ENCODE data around the gene CTNND2.

CTNND2 gene

GRCh38 chr5:10973316-10973715 lies 930.9 kb downstream of the CTNND2 start:
- Histone ChIP-seq H3K27me3 (replicated peaks; ENCODE audit: control insufficient read depth, insufficient read depth, low read length) (peaks cover 1% of the 10 kb centered on the region), H3K36me3 (ENCODE audit: control insufficient read depth, insufficient read depth, low read length) (no peaks in the 10 kb centered on the region), H3K4me3 (replicated peaks; ENCODE audit: low read depth, low read length) (no peak overlapping the region)
- TF ChIP-seq, protein P1, sequence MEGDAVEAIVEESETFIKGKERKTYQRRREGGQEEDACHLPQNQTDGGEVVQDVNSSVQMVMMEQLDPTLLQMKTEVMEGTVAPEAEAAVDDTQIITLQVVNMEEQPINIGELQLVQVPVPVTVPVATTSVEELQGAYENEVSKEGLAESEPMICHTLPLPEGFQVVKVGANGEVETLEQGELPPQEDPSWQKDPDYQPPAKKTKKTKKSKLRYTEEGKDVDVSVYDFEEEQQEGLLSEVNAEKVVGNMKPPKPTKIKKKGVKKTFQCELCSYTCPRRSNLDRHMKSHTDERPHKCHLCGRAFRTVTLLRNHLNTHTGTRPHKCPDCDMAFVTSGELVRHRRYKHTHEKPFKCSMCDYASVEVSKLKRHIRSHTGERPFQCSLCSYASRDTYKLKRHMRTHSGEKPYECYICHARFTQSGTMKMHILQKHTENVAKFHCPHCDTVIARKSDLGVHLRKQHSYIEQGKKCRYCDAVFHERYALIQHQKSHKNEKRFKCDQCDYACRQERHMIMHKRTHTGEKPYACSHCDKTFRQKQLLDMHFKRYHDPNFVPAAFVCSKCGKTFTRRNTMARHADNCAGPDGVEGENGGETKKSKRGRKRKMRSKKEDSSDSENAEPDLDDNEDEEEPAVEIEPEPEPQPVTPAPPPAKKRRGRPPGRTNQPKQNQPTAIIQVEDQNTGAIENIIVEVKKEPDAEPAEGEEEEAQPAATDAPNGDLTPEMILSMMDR (IDR thresholded peaks at IDR 0.05; ENCODE audit: insufficient read depth, low read length, poor library complexity, severe bottlenecking) = no peak
- DNase-seq (ENCODE audit: extremely low read depth, insufficient read length) = no peak

- Histone ChIP-seq H3K4me3 (replicated peaks; ENCODE audit: low read depth, low read length) (no peak overlapping the region), H3K27me3 (replicated peaks; ENCODE audit: control insufficient read depth, insufficient read depth, low read length) (peaks cover 1% of the 10 kb centered on the region), H3K36me3 (ENCODE audit: control insufficient read depth, insufficient read depth, low read length) (no peaks in the 10 kb centered on the region)
- TF ChIP-seq, protein P1 (IDR thresholded peaks at IDR 0.05; ENCODE audit: insufficient read depth, low read length, poor library complexity, severe bottlenecking) = no peak
- no peak for DNase-seq (ENCODE audit: extremely low read depth, insufficient read length)
Observed at GRCh38 chr5:10969684-10970180, 934.5 kb downstream of the CTNND2 start.

DNA sequence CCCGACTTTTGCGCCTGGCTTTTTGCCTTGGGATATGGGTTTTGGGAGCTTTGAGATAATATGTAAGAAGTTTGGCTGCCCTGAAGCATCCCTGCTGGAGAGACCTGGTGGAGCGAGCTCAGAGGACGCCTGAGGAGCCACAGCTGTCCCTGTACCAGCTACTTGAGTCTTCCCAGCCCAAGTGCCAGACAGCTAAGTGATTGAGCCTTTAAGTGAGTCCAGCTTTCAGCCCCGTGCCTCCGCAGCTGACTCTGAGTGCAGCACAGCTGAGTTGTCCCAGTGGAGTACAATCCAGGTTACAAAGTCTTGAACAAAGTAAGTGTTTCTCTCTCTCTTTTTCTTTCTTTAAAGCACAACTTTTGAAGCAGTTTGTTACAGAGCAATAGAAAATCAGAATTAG lies 939.4 kb downstream of the CTNND2 start:
- no peak for DNase-seq (ENCODE audit: extremely low read depth, insufficient read length)
- peaks cover 1% of the 10 kb centered on the region; the same call in 1 of the 2 replicates for H3K27me3 ChIP-seq (replicated peaks; ENCODE audit: control insufficient read depth, insufficient read depth, low read length)
- TF ChIP-seq, protein P1 (IDR thresholded peaks at IDR 0.05; ENCODE audit: insufficient read depth, low read length, poor library complexity, severe bottlenecking) = no peak
- H3K36me3 ChIP-seq (ENCODE audit: control insufficient read depth, insufficient read depth, low read length) = no peaks in the 10 kb centered on the region
- H3K4me3 ChIP-seq (replicated peaks; ENCODE audit: low read depth, low read length) = no peak overlapping the region

DNA sequence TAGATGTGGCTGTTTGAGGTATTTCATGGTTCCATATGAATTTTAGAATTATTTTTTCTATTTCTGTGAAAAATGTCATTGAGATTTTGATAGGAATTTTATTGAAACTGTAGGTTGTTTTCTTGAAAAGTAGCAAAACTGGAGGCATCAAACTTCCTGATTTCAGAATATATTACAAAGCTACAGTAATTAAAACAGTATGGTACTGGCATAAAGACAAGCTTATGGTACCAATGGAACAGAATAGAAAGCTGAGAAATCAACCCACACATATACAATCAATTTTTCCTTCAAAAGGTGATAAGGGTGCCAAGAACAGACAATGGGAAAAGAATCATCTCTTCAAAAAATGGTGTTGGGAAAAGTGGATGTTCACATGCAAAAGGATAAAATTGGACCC lies 945.5 kb downstream of the CTNND2 start:
- no peak for DNase-seq (ENCODE audit: extremely low read depth, insufficient read length)
- H3K36me3 ChIP-seq (ENCODE audit: control insufficient read depth, insufficient read depth, low read length) = no peaks in the 10 kb centered on the region
- H3K27me3 ChIP-seq (replicated peaks; ENCODE audit: control insufficient read depth, insufficient read depth, low read length) = no peaks in the 10 kb centered on the region; the same call in 1 of the 2 replicates
- TF ChIP-seq, protein P1 (IDR thresholded peaks at IDR 0.05; ENCODE audit: insufficient read depth, low read length, poor library complexity, severe bottlenecking) = no peak
- H3K4me3 ChIP-seq (replicated peaks; ENCODE audit: low read depth, low read length) = no peak overlapping the region

DNA sequence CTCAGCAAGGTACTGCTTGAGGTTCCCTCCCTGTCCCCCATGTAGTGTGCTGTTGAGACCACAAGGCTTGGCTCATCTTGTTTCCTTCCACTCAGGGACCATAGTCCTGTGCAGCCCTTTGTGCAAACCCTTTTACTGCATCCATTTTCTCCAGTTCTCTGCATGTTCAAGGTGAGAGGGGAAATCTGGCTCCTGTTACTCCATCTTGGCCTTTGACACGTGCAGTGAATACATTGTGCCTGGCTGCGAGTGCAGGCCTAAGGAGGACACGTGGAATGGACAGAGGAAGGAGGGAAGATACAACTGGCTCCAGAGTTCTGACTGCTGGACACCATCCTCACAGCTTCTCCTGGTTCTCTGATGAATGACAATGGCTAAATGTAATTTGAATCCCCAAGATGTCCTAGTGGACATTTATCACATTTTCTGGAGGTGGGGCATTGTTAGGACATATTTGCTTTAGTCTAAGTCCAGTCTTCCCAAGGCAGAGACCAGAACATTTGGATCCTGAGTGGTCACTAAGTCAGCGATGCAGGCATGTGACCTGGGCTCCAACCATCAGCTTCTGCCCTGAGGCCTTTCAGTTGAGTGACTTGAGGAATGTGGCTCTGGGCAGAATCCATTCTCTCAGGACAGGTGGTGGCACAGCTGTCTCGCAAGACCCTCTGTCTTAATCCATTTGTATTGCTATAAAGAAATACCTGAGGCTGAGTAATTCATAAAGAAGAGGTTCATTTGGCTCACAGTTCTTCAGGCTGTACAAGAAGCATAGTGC lies 954.2 kb downstream of the CTNND2 start:
- H3K27me3 ChIP-seq (replicated peaks; ENCODE audit: control insufficient read depth, insufficient read depth, low read length) = no peaks in the 10 kb centered on the region; the same call in 1 of the 2 replicates
- TF ChIP-seq, protein P1 (IDR thresholded peaks at IDR 0.05; ENCODE audit: insufficient read depth, low read length, poor library complexity, severe bottlenecking) = no peak
- no peaks in the 10 kb centered on the region for H3K36me3 ChIP-seq (ENCODE audit: control insufficient read depth, insufficient read depth, low read length)
- DNase-seq (ENCODE audit: extremely low read depth, insufficient read length) = no peak
- no peak overlapping the region for H3K4me3 ChIP-seq (replicated peaks; ENCODE audit: low read depth, low read length)
